Head of caudate nucleus (tissue), 42 donors: Measurements from ENCODE around the gene BPIFB6.
"Not testable (repeated sequence)": the region's sequence is repeated elsewhere in the genome, so short reads cannot be mapped to it uniquely, and the experiment has no call there.

ENCODE experiments used
- DNase-seq, 42 donors: peaks; one replicate each; pipeline versions ENCODE4 v3.0.0 to v3.0.0-alpha.2; 2020 to 2021; ENCODE audit warnings: mixed read lengths in 7 of 42
- intact Hi-C: fragments of 100-400 bp; cut with DNase I; formaldehyde crosslinking; loops from one replicate; pipeline ENCODE4 v1.15.0; 2022

The BPIFB6 gene

DNA sequence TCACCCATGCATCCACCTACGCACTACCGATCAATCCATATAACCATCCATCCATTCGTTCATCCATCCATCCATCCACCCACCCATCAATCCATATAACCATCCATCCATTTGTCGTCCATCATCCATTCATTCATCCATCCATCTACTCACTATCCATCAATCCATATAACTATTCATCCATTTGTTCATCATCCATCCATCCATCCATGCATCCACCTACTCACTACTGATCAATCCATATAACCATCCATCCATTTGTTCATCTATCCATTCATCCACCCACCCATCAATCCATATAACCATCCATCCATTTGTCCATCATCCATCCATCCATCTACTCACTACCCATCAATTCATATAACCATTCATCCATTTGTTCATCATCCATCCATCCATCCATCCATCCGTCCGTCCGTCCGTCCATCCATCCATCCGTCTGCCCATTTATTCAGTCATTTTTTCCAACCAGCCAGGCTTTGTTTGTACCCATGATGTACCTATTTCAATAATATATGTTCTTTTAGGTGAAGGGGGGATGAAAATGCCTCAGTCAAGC is 6.1 kb upstream of the BPIFB6 start:
- intact Hi-C loops, result no loop called here
- DNase-seq, result no peak

DNA sequence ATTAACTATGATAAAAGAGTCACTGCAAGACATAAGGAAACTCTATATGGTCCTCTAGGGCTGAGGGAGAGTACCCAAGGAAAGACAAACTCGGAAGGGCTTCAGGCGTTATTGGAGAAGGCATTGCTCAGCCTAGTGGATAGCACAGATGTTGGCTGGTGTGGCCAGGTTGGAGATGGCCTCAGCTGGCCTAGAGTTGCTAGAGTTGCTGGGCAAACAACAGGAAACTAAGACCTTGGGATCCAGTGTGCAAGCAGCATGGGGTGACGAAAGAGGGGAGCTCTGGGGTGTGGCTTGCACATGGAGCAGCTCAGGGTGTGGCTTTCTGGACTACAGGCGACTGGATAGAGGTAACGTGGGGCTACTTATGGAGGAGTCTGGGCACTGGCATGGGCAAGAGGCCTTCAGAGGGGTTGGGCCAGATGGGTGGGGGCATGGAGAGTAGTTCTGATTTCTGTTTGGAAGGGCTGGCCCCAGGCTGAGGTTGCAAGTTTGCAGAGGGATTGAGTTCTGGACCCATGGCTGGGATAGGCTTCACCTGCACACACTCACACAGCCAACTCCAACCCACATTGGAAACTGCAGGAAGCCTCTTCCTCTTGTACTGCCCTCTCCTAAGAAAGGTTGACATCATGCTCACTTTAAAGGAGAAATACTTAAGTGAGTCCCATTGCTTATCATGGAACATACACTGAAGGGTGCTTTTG is 5.2 kb upstream of the BPIFB6 start:
- no peak for DNase-seq
- intact Hi-C loops, result no loop called here

GRCh38 chr20:33026779-33027759 is 4.4 kb upstream of the BPIFB6 start:
- intact Hi-C loops, result no loop called here
- no peak for DNase-seq

- intact Hi-C loops, result no loop called here
- no peak for DNase-seq
Measured at GRCh38 chr20:33027769-33028751, 3.4 kb upstream of the BPIFB6 start.

DNA sequence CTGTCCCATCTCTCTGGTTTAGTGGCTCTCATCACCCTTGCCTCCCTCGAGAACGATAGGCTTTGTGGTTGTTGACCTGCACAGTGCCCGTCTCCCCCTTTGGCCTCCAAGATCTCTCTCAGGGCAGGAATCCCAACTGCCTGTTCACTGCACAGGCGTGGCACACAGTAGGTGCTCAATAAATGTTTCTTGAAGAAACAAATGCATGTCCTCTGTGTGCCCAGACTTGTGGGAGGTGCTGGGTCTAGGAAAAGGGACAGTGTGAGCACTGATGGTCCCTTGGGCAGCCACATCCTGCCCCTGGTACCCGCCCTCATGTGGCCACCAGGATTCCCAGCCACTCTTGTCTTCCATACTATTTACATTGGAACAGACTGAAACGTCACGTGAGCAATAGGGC is 2.6 kb upstream of the BPIFB6 start:
- intact Hi-C loops, result no loop called here
- no peak for DNase-seq

GRCh38 chr20:33030076-33030475 is 1.4 kb upstream of the BPIFB6 start:
- intact Hi-C loops, result no loop called here
- DNase-seq, result no peak

DNA sequence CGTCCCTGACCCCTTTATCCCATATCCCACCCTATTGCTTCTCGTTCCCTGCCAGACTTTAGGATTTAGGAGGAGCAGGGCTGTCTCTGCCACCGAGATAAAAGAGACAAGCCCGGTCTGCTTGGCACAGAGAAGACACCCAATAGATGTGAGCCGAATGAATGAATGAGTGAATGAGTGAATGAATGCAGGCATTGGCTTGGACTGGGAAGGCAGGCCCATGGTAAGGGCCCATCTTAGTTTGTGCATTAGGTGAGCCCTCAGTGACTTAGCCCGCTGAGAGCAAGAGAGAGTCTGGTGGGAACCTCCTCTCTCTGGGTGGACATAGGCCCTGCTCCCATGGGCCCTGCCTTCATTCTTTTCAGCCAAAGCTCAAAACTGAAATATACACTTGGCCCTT is 879 bp upstream of the BPIFB6 start:
- no peak for DNase-seq
- intact Hi-C loops, result no loop called here

GRCh38 chr20:33032555-33032954 is 1.1 kb downstream of the BPIFB6 start:
- DNase-seq, result no peak
- intact Hi-C loops, result no loop called here

GRCh38 chr20:33033381-33033780 is 1.9 kb downstream of the BPIFB6 start:
- intact Hi-C loops, result no loop called here
- DNase-seq, result no peak

DNA sequence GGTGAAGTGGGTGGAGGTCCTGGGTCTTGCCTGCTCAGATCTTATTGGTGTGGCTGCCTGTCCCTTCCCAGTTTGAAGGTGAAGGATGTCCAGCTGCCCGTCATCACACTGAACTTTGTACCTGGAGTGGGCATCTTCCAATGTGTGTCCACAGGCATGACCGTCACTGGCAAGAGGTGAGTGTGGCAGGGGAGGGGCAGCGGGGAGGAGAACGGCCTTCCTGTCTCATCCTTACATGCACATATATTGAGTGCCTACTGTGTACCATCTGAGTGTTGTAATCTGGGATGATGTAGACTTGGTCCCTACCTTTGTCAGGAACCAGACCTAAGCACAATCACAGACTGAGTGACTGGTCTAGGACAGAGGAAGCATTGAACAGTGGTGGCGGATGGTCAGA is 2.7 kb downstream of the BPIFB6 start:
- intact Hi-C loops, result no loop called here
- DNase-seq, result no peak

GRCh38 chr20:33034901-33035492 is 3.5 kb downstream of the BPIFB6 start:
- intact Hi-C loops, result no loop called here
- no peak for DNase-seq

DNA sequence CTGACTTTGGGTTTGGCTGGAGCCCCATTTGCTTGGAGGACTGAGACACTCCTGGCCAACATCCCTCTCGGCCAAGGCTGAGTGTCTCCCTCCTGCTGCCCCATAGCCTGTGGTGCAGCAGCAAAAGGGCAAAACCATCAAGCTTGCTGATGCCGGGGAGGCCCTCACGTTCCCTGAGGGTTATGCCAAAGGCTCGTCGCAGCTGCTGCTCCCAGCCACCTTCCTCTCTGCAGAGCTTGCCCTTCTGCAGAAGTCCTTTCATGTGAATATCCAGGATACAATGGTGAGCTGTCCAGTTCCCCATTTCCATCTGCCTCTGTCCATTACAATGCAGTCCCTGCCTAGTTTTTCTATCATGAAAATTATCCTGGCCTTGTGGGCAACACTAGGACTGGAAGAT is 6.0 kb downstream of the BPIFB6 start:
- no peak for DNase-seq
- intact Hi-C loops, result no loop called here

GRCh38 chr20:33038243-33038642 is 6.8 kb downstream of the BPIFB6 start:
- intact Hi-C loops, result no loop called here
- no peak for DNase-seq

DNA sequence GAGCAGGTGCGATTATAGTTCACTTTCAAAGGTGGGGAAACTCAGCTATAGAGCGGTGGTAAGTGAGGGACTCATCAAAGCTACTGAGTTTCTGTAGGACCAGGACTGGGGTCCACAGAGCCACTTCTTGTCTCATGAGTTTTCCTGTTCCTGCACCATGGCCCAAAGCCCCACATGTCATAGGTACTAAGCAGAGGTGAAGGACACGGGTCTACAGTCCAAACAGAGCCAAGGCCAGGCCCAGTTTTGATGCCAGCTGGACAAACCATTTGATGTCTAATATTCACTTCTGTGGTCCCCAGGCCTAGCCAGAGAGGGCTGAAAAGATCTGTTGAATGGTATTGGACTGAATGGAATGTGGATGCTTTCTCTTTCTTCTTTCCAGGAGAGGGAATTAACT is 11.0 kb downstream of the BPIFB6 start:
- no peak for DNase-seq
- intact Hi-C loops, result no loop called here

- no peak for DNase-seq
- intact Hi-C loops, result no loop called here
Measured at GRCh38 chr20:33042983-33043730, 11.7 kb downstream of the BPIFB6 start.

DNA sequence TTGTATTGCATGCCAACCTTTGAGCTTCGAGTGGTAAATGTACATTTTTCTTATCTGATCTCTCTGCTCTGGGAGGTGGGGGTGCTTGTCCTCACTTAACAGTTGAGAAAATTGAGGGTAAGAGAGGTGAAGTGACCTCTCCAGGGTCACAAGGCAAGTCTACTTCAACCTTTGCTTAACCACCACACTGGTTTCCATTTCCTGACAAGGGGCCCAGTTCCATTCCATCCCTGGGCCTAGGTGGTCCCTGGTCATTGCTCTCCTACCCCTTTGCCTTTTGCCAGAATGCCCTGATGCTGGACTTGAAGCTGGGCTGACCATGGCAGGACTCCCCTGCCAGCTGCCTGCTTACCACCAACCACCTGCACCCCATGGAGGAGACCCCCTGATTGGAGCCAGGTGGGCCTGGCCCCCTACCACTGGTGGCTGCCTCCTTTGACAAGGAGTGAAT is 12.3 kb downstream of the BPIFB6 start:
- intact Hi-C loops, result no loop called here
- no peak for DNase-seq

DNA sequence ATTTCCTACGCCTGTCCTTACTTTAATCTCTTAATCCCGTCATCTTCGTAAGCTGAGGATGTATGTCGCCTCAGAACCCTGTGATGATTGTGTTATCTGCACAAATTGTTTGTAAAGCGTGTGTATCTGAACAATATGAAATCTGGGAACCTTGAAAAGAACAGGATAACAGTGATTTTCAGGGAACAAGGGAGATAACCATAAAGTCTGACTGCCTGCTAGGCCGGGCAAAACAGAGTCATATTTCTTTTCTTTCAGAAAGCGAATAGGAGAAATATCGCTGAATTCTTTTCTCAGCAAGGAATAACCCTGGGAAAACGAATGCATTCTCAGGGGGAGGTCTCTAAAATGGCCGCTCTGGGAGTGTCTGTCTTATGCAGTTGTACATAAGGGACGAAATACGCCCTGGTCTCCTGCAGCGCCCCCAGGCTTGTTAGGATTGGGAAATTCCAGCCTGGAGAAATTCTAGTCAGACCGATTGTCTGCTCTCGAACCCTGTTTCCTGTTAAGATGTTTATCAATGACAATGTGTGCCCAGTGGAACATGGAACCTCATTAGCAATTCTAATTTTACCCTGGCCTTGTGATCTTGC is 13.8 kb downstream of the BPIFB6 start:
- intact Hi-C loops, DNase-seq: not testable (repeated sequence)
